ENCODE data around the gene ELOA2.
"Not testable (repeated sequence)": the region's sequence is repeated elsewhere in the genome, so short reads cannot be mapped to it uniquely, and the experiment has no call there.

Gene ELOA2

GRCh38 chr18:47035156-47035671, at the start of gene ELOA2:
ELOA2 (minus strand) TSS chr18:47035621; CDS start chr18:47035264, 357 bp downstream.
- no peak for DNase-seq

- peak; percentile 9 for DNase-seq
Observed at GRCh38 chr18:47081578-47081977, 46.2 kb upstream of the ELOA2 start.

GRCh38 chr18:47080872-47081271, 45.5 kb upstream of the ELOA2 start:
- DNase-seq, result no peak

GRCh38 chr18:47077111-47077510, 41.7 kb upstream of the ELOA2 start:
- no peak for DNase-seq

- no peak for DNase-seq
Observed at GRCh38 chr18:47075098-47075883, 39.9 kb upstream of the ELOA2 start.

- no peak for DNase-seq
Observed at GRCh38 chr18:47067648-47068047, 32.2 kb upstream of the ELOA2 start.

- DNase-seq, result no peak
Observed at GRCh38 chr18:47063096-47063495, 27.7 kb upstream of the ELOA2 start.

- DNase-seq, result no peak
Observed at GRCh38 chr18:47062471-47062870, 27.1 kb upstream of the ELOA2 start.

- DNase-seq, result no peak
Observed at GRCh38 chr18:47054369-47054768, 18.9 kb upstream of the ELOA2 start.

- peak; percentile 53 for DNase-seq
Observed at GRCh38 chr18:47050468-47050867, 15.0 kb upstream of the ELOA2 start.

- DNase-seq, result no peak
Observed at GRCh38 chr18:47040982-47041381, 5.6 kb upstream of the ELOA2 start.

GRCh38 chr18:47036927-47037578, 1.6 kb upstream of the ELOA2 start:
- DNase-seq, result no peak

GRCh38 chr18:47036298-47036874, 965 bp upstream of the ELOA2 start:
- peak; percentile 49 for DNase-seq

- not testable (repeated sequence) for DNase-seq
Observed at GRCh38 chr18:47034591-47034990, 830 bp downstream of the ELOA2 start.

GRCh38 chr18:47032945-47033344, 2.5 kb downstream of the ELOA2 start:
- DNase-seq, result no peak

- not testable (repeated sequence) for DNase-seq
Observed at GRCh38 chr18:47030887-47031286, 4.5 kb downstream of the ELOA2 start.

- DNase-seq, result not testable (repeated sequence)
Observed at GRCh38 chr18:47029684-47030353, 5.6 kb downstream of the ELOA2 start.

- DNase-seq, result not testable (repeated sequence)
Observed at GRCh38 chr18:47028738-47029137, 6.7 kb downstream of the ELOA2 start.

- DNase-seq, result not testable (repeated sequence)
Observed at GRCh38 chr18:47025557-47026174, 9.8 kb downstream of the ELOA2 start.

- not testable (repeated sequence) for DNase-seq
Observed at GRCh38 chr18:47023769-47024465, 11.5 kb downstream of the ELOA2 start.

- DNase-seq, result not testable (repeated sequence)
Observed at GRCh38 chr18:47022821-47023220, 12.6 kb downstream of the ELOA2 start.

GRCh38 chr18:47020757-47021156, 14.7 kb downstream of the ELOA2 start:
- not testable (repeated sequence) for DNase-seq
